Measurements from ENCODE around the gene ARPC5. TPM values are rescaled to one million over a fixed set of nuclear protein-coding genes. Genes with fewer than 3 reads are reported as not detected.
"Not testable (repeated sequence)": the region's sequence is repeated elsewhere in the genome, so short reads cannot be mapped to it uniquely, and the experiment has no call there.

Gene ARPC5
- total RNA-seq, 2 donors from 2014 or later: 120 to 221 TPM

GRCh38 chr1:183636334-183636682 lies 725 bp upstream of the ARPC5 start:
- ATAC-seq (no peak), DNase-seq (ENCODE audit: low spot score) (no peak)
- Mint-ChIP-seq H3K4me3 (peak overlapping the region; percentile 96), H3K4me1 (ENCODE audit: low read depth in 2 of 2) (peaks cover 16 to 37% of the 10 kb centered on the region in 2 donors), H3K9me3 (no peaks in the 10 kb centered on the region), H3K27me3 (peaks cover 2 to 3% of the 10 kb centered on the region in 2 donors), H3K27ac (peak overlapping the region; percentile 93), H3K36me3 (peaks cover 5% of the 10 kb centered on the region)

- H3K27me3 Mint-ChIP-seq: peaks cover 0 to 2% of the 10 kb centered on the region in 2 donors
- no peaks in the 10 kb centered on the region for H3K9me3 Mint-ChIP-seq
- H3K4me3 Mint-ChIP-seq: peak overlapping the region; percentile 96
- peak; percentile 66 for DNase-seq (ENCODE audit: low spot score)
- H3K4me1 Mint-ChIP-seq (ENCODE audit: low read depth in 2 of 2): peaks cover 22 to 47% of the 10 kb centered on the region in 2 donors
- H3K27ac Mint-ChIP-seq: peak overlapping the region; percentile 93
- ATAC-seq: peak in 1 of 2 donors; percentile 2
- H3K36me3 Mint-ChIP-seq: peaks cover 14% of the 10 kb centered on the region
Observed at GRCh38 chr1:183635099-183635605, 431 bp downstream of the ARPC5 start.

GRCh38 chr1:183634429-183635065 lies 1.0 kb downstream of the ARPC5 start:
- Mint-ChIP-seq H3K4me1 (ENCODE audit: low read depth in 2 of 2) (peaks cover 25 to 48% of the 10 kb centered on the region in 2 donors), H3K27me3 (peaks cover 0 to 2% of the 10 kb centered on the region in 2 donors), H3K9me3 (no peaks in the 10 kb centered on the region), H3K36me3 (peaks cover 14% of the 10 kb centered on the region), H3K27ac (peak overlapping the region; percentile 93), H3K4me3 (peak overlapping the region; percentile 96)
- ATAC-seq: no peak
- DNase-seq (ENCODE audit: low spot score): no peak

- no peak for ATAC-seq
- Mint-ChIP-seq H3K27me3 (peaks cover 0 to 2% of the 10 kb centered on the region in 2 donors), H3K27ac (peak overlapping the region; percentile 93), H3K9me3 (no peaks in the 10 kb centered on the region), H3K4me1 (ENCODE audit: low read depth in 2 of 2) (peaks cover 26 to 55% of the 10 kb centered on the region in 2 donors), H3K4me3 (peak overlapping the region; percentile 96), H3K36me3 (peaks cover 16% of the 10 kb centered on the region)
- DNase-seq (ENCODE audit: low spot score): no peak
Observed at GRCh38 chr1:183633676-183634343, 1.8 kb downstream of the ARPC5 start.

GRCh38 chr1:183632964-183633363 lies 2.6 kb downstream of the ARPC5 start:
- DNase-seq (ENCODE audit: low spot score) (no peak), ATAC-seq (no peak)
- H3K9me3 Mint-ChIP-seq: peaks cover 3% of the 10 kb centered on the region
- H3K4me3 Mint-ChIP-seq: peak overlapping the region; percentile 96
- H3K4me1 Mint-ChIP-seq (ENCODE audit: low read depth in 2 of 2): peaks cover 31 to 63% of the 10 kb centered on the region in 2 donors
- peaks cover 0 to 2% of the 10 kb centered on the region in 2 donors for H3K27me3 Mint-ChIP-seq
- H3K36me3 Mint-ChIP-seq: peaks cover 23% of the 10 kb centered on the region
- H3K27ac Mint-ChIP-seq: peak overlapping the region; percentile 93

- H3K9me3 Mint-ChIP-seq: peaks cover 3% of the 10 kb centered on the region
- peaks cover 23% of the 10 kb centered on the region for H3K36me3 Mint-ChIP-seq
- H3K27me3 Mint-ChIP-seq: peaks cover 0 to under 1% of the 10 kb centered on the region in 2 donors
- no peak for ATAC-seq
- peak overlapping the region; percentile 17 for H3K4me3 Mint-ChIP-seq
- H3K27ac Mint-ChIP-seq: no peak overlapping the region
- peaks cover 31 to 63% of the 10 kb centered on the region in 2 donors for H3K4me1 Mint-ChIP-seq (ENCODE audit: low read depth in 2 of 2)
- DNase-seq (ENCODE audit: low spot score): no peak
Observed at GRCh38 chr1:183632114-183632513, 3.5 kb downstream of the ARPC5 start.

- Mint-ChIP-seq H3K27ac (peak overlapping the region; percentile 2 to 27), H3K4me3 (peak overlapping the region; percentile 62), H3K9me3 (peaks cover 3% of the 10 kb centered on the region), H3K36me3 (peaks cover 24% of the 10 kb centered on the region), H3K4me1 (ENCODE audit: low read depth in 2 of 2) (peaks cover 24 to 53% of the 10 kb centered on the region in 2 donors), H3K27me3 (no peaks in the 10 kb centered on the region)
- ATAC-seq: no peak
- no peak for DNase-seq (ENCODE audit: low spot score)
Observed at GRCh38 chr1:183630748-183631147, 4.8 kb downstream of the ARPC5 start.

GRCh38 chr1:183628537-183628936 lies 7.0 kb downstream of the ARPC5 start:
- peak overlapping the region; percentile 71 to 72 for H3K27ac Mint-ChIP-seq
- peaks cover 3% of the 10 kb centered on the region for H3K9me3 Mint-ChIP-seq
- H3K4me1 Mint-ChIP-seq (ENCODE audit: low read depth in 2 of 2): peaks cover 26 to 39% of the 10 kb centered on the region in 2 donors
- DNase-seq (ENCODE audit: low spot score) (no peak), ATAC-seq (peak; percentile 74 to 81)
- peaks cover 31% of the 10 kb centered on the region for H3K36me3 Mint-ChIP-seq
- H3K4me3 Mint-ChIP-seq: peak overlapping the region; percentile 75
- H3K27me3 Mint-ChIP-seq: no peaks in the 10 kb centered on the region

GRCh38 chr1:183626236-183626635 lies 9.3 kb downstream of the ARPC5 start:
- not testable (repeated sequence) for ATAC-seq; H3K9me3 Mint-ChIP-seq; H3K4me3 Mint-ChIP-seq; DNase-seq (ENCODE audit: low spot score); H3K27me3 Mint-ChIP-seq
- H3K36me3 Mint-ChIP-seq: peaks cover 31% of the 10 kb centered on the region
- H3K4me1 Mint-ChIP-seq (ENCODE audit: low read depth in 2 of 2): peaks cover 20 to 32% of the 10 kb centered on the region in 2 donors
- peak overlapping the region in 1 of 2 donors; percentile 43 for H3K27ac Mint-ChIP-seq

GRCh38 chr1:183622884-183623785 lies 12.4 kb downstream of the ARPC5 start:
- H3K9me3 Mint-ChIP-seq: no peaks in the 10 kb centered on the region
- no peak overlapping the region for H3K4me3 Mint-ChIP-seq
- no peaks in the 10 kb centered on the region for H3K27me3 Mint-ChIP-seq
- H3K36me3 Mint-ChIP-seq: peaks cover 14% of the 10 kb centered on the region
- H3K27ac Mint-ChIP-seq: peak overlapping the region; percentile 18 to 53
- ATAC-seq: peak; percentile 67 to 72
- no peak for DNase-seq (ENCODE audit: low spot score)
- peaks cover 7% of the 10 kb centered on the region in 2 donors for H3K4me1 Mint-ChIP-seq (ENCODE audit: low read depth in 2 of 2)

GRCh38 chr1:183622013-183622412 lies 13.6 kb downstream of the ARPC5 start:
- Mint-ChIP-seq H3K4me3 (no peak overlapping the region), H3K36me3 (peaks cover 13% of the 10 kb centered on the region), H3K27me3 (no peaks in the 10 kb centered on the region), H3K4me1 (ENCODE audit: low read depth in 2 of 2) (peaks cover 7 to 12% of the 10 kb centered on the region in 2 donors), H3K9me3 (no peaks in the 10 kb centered on the region), H3K27ac (peak overlapping the region in 1 of 2 donors; percentile 18)
- no peak for DNase-seq (ENCODE audit: low spot score)
- ATAC-seq: no peak

- H3K27ac Mint-ChIP-seq: peak overlapping the region in 1 of 2 donors; percentile 72
- peaks cover 7 to 14% of the 10 kb centered on the region in 2 donors for H3K4me1 Mint-ChIP-seq (ENCODE audit: low read depth in 2 of 2)
- DNase-seq (ENCODE audit: low spot score): no peak
- peaks cover 8% of the 10 kb centered on the region for H3K36me3 Mint-ChIP-seq
- ATAC-seq: no peak
- no peak overlapping the region for H3K4me3 Mint-ChIP-seq
- no peaks in the 10 kb centered on the region for H3K27me3 Mint-ChIP-seq
- H3K9me3 Mint-ChIP-seq: no peaks in the 10 kb centered on the region
Observed at GRCh38 chr1:183620311-183620710, 15.3 kb downstream of the ARPC5 start.

- no peak overlapping the region for H3K4me3 Mint-ChIP-seq
- no peak for DNase-seq (ENCODE audit: low spot score)
- ATAC-seq: no peak
- peaks cover 1 to 4% of the 10 kb centered on the region in 2 donors for H3K27me3 Mint-ChIP-seq
- H3K4me1 Mint-ChIP-seq (ENCODE audit: low read depth in 2 of 2): peaks cover 7 to 14% of the 10 kb centered on the region in 2 donors
- peaks cover 4% of the 10 kb centered on the region for H3K36me3 Mint-ChIP-seq
- no peaks in the 10 kb centered on the region for H3K9me3 Mint-ChIP-seq
- H3K27ac Mint-ChIP-seq: peak overlapping the region in 1 of 2 donors; percentile 72
Observed at GRCh38 chr1:183619781-183620180, 15.8 kb downstream of the ARPC5 start.
